SH-SY5Y (cell line): ENCODE results near the gene OTUD5.

ENCODE experiments used
- GATA2 ChIP-seq: IDR thresholded peaks from 2 replicates; pipeline ENCODE4 v1.6.1; 2011; ENCODE audit warnings: mild to moderate bottlenecking, low read depth, low read length
- GATA3 ChIP-seq: IDR thresholded peaks from 2 replicates; pipeline ENCODE4 v1.6.1; 2011; ENCODE audit warnings: low read depth, mild to moderate bottlenecking, low read length, moderate library complexity

DNA sequence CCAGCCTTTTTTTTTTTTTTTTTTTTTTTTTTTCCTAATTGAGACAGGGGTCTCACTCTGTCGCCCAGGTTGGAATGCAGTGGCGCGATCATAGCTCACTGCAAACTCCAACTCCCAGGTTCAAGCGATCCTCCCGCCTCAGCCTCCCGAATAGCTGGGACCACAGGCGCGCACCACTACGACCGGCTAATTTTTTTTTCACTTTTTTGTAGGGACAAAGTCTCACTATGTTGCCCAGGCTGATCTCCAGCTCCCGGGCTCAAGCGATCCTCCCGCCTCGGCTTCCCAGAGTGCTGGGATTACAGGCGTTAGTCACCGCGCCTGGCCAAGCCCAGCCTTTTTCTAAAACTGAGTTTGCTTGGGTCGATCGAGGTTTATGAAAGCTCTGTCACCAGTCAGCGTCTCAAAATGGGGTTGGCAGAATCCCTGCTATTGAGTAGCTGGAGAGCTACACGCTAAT is 1.3 kb upstream of the OTUD5 start:
- TF ChIP-seq GATA2: no peak
- TF ChIP-seq GATA3: no peak
